ACC112 (cell line): Measurements from ENCODE around the gene RCSD1.

Experiments
- H2AFZ ChIP-seq: fragments of 200-600 bp; sonication (generic); one replicate; pipeline ENCODE4 v1.6.0; 2017; ENCODE audit warnings: antibody characterized with exemption, low read length; ENCODE audit not compliant: unreplicated experiment
- H3K27ac ChIP-seq: fragments of 200-600 bp; sonication (generic); 2 replicates; pipeline ENCODE4 v1.5.1; 2014; ENCODE audit warnings: low read depth, mild to moderate bottlenecking, antibody characterized with exemption, low read length, moderate library complexity
- H3K27me3 ChIP-seq: fragments of 200-600 bp; sonication (generic); 2 replicates; pipeline ENCODE4 v1.6.1; 2014; ENCODE audit warnings: mild to moderate bottlenecking, antibody characterized with exemption, low read length, moderate library complexity, mixed read lengths; ENCODE audit not compliant: insufficient read depth
- H3K36me3 ChIP-seq: fragments of 200-600 bp; sonication (generic); 2 replicates; pipeline ENCODE4 v1.6.1; 2016; ENCODE audit warnings: mild to moderate bottlenecking, antibody characterized with exemption, low read length, moderate library complexity, mixed read lengths; ENCODE audit not compliant: insufficient read depth
- H3K4me1 ChIP-seq: fragments of 200-600 bp; sonication (generic); one replicate; pipeline ENCODE4 v1.6.1; 2016; ENCODE audit warnings: low read length, mixed read lengths; ENCODE audit not compliant: insufficient read depth, unreplicated experiment, control insufficient read depth
- H3K4me3 ChIP-seq: fragments of 200-600 bp; sonication (generic); 2 replicates; pipeline ENCODE4 v1.5.1; 2014; ENCODE audit warnings: mild to moderate bottlenecking, low read depth, low read length
- H3K79me2 ChIP-seq: fragments of 200-600 bp; sonication (generic); one replicate; pipeline ENCODE4 v1.6.0; 2016; ENCODE audit warnings: low read length; ENCODE audit not compliant: control insufficient read depth, unreplicated experiment, insufficient read depth

Gene RCSD1

DNA sequence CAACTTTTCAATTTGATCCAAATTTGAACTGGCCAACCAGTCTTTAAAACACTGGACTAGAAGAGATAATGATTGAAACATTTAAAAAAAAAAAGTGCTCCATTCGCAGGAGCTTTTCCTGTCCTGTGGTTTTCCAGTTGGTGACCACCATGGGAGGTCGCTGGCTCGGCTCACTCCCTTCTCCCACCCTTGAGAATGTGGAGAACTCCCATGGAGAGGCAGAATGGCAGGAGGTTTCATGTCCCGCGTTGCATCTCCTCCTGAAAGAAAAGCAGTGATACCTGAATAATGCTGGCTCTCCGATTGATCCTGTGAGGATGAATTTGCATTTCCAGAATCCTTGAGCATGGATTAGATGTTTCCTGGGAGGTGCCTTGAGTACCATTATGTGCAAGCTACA lies 75.2 kb downstream of the RCSD1 start:
- Histone ChIP-seq H3K4me3 (no peak overlapping the region), H3K27ac (no peak overlapping the region), H3K27me3 (0 out of 2 replicates have a peak, but pooled peaks cover 8% of the 10 kb centered on the region), H2AFZ (no peak overlapping the region), H3K36me3 (no peaks in the 10 kb centered on the region), H3K79me2 (no peaks in the 10 kb centered on the region), H3K4me1 (peaks cover 6% of the 10 kb centered on the region)

- H2AFZ ChIP-seq: no peak overlapping the region
- H3K4me3 ChIP-seq: no peak overlapping the region
- 0 out of 2 replicates have a peak, but pooled peaks cover 8% of the 10 kb centered on the region for H3K27me3 ChIP-seq
- H3K36me3 ChIP-seq: no peaks in the 10 kb centered on the region
- H3K27ac ChIP-seq: no peak overlapping the region
- no peaks in the 10 kb centered on the region for H3K79me2 ChIP-seq
- peaks cover 6% of the 10 kb centered on the region for H3K4me1 ChIP-seq
Observed at GRCh38 chr1:167706363-167706762, 76.3 kb downstream of the RCSD1 start.

DNA sequence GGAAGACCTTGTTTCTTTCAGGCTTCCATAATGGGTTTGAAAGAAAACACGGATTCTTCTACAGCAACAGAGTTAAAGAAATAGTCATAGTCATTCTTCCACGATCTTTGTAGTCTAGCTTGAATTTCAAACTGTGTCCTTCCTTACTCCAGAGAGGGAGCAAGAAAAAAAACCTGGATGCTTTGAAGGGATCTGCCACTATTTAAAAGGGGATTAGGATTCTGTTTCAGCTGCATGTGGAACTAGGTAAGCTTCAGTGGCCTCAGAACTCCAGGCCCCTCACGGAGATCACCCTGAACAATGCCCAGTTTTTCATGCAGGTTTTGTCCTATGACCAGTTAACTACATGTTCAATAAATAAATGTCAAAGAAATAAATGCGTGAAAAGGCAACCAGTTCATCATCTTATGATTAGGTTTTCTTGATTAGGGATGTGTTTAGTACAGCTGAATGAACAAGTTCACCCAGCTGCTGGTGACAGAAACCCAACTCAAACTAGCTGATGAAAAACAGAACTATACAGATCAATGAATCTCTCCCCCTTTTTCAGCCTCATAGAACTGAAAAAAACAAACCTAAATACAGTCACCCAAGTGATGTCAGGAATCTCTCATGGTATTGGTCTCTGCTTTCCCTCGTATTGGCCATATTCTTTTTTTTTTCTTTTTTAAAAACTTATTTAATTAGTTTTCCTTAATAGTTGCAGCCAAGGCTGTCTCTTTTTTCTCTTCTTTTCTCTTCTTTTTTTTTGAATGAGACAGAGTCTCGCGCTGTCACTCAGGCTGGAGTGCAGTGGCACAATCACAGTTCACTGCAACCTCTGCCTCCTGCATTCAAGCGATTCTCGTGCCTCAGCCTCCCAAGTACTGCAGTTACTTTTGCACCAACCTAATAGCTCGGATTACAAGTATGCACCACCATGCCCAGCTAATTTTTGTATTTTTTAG lies 77.2 kb downstream of the RCSD1 start:
- Histone ChIP-seq H3K27me3 (0 out of 2 replicates have a peak, but pooled peaks cover 3% of the 10 kb centered on the region), H2AFZ (no peak overlapping the region), H3K4me1 (peaks cover 6% of the 10 kb centered on the region), H3K79me2 (no peaks in the 10 kb centered on the region), H3K4me3 (no peak overlapping the region), H3K36me3 (no peaks in the 10 kb centered on the region), H3K27ac (no peak overlapping the region)

DNA sequence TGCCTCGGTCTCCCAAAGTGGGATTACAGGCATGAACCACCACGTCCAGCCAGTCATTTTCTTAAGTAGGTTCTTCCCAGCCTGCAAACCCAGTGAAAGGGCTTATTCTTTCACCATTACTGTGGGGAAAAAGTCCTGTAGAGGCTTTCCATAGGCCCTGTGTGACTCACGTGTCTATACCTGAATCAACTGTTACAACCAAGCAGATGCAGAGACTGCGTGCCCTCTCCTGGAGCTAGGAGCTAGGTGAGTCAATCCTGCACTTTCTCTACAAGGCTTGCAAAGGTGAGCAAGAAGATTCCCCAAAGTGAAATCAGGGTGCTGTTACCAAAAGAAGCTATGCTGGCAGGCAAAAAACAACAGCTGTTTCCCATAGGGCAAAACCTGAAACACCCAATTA lies 77.9 kb downstream of the RCSD1 start:
- no peaks in the 10 kb centered on the region for H3K79me2 ChIP-seq
- H3K4me3 ChIP-seq: no peak overlapping the region
- 0 out of 2 replicates have a peak, but pooled peaks cover 3% of the 10 kb centered on the region for H3K27me3 ChIP-seq
- H3K27ac ChIP-seq: no peak overlapping the region
- H3K36me3 ChIP-seq: no peaks in the 10 kb centered on the region
- no peak overlapping the region for H2AFZ ChIP-seq
- peaks cover 6% of the 10 kb centered on the region for H3K4me1 ChIP-seq

GRCh38 chr1:167708940-167709389 lies 78.9 kb downstream of the RCSD1 start:
- peaks cover 6% of the 10 kb centered on the region for H3K4me1 ChIP-seq
- H3K4me3 ChIP-seq: no peak overlapping the region

DNA sequence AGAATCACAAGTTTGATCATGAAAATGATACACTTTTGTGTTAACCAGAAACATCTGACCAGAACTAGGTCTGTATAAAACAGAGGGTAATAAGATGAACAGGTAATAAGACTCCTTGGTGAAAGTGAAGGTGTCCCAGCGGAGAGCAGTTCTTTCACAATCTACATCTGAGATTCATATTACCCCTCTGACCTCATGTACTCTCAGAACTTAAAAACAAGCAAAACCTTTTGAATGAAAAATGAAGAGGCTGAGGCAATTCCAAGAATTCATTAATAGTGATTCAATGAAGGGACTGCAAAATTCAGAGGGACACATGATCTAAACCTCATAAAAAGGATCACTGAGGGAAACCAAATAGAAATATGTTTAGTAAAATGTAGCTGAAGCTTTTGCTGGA lies 80.8 kb downstream of the RCSD1 start:
- Histone ChIP-seq H3K4me1 (peaks cover 6% of the 10 kb centered on the region), H2AFZ (no peak overlapping the region), H3K27ac (no peak overlapping the region), H3K4me3 (no peak overlapping the region), H3K27me3 (no peaks in the 10 kb centered on the region), H3K79me2 (no peaks in the 10 kb centered on the region), H3K36me3 (no peaks in the 10 kb centered on the region)

More at GRCh38 chr1:167708940-167709389, 78.9 kb downstream of the RCSD1 start:
- Histone ChIP-seq H2AFZ (no peak overlapping the region), H3K27ac (no peak overlapping the region), H3K79me2 (no peaks in the 10 kb centered on the region), H3K36me3 (no peaks in the 10 kb centered on the region), H3K27me3 (0 out of 2 replicates have a peak, but pooled peaks cover under 1% of the 10 kb centered on the region)

- H2AFZ ChIP-seq: no peak overlapping the region
- H3K4me1 ChIP-seq: peaks cover 6% of the 10 kb centered on the region
- H3K36me3 ChIP-seq: no peaks in the 10 kb centered on the region
- no peak overlapping the region for H3K4me3 ChIP-seq
- H3K27me3 ChIP-seq: no peaks in the 10 kb centered on the region
- no peaks in the 10 kb centered on the region for H3K79me2 ChIP-seq
- H3K27ac ChIP-seq: no peak overlapping the region
Observed at GRCh38 chr1:167711797-167712196, 81.8 kb downstream of the RCSD1 start.

DNA sequence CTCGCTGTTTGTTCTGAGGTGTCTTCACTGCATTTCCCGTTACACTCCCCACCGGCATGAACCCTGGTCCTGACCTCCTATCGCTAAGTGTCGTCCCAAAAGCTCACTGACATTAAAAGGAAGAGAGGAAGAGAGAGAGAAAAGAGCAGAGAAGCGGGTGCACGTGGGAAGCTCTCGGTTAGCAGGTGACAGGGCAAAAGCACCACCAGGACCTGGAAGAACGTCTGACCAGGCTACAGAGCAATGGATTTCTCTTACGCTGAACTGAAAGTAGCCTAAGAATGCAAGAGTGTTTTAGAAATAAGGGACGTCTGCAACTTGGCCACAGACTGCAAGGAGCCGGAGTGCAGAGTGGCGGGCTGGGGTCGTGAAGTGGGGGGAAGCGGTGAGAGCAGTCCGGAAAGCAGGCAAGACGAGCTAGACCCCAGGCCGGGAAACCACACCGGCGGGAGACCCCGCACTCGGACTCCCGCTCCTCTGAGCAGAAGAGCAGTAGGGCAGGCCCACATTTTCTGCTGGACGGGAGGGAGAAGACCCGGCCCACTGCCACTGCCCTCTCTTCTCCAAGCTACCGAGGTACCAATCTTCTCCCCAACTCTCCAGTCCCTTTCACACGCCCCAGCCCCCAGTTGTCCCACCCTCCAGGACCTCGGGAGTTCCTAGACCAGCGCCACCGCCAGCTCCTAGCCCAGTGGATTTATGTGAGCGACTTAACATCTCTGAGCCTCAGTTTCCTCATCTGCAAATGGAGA lies 83.5 kb downstream of the RCSD1 start:
- peak overlapping the region; percentile 95 for H2AFZ ChIP-seq
- H3K27me3 ChIP-seq: no peaks in the 10 kb centered on the region
- H3K4me3 ChIP-seq: peak overlapping the region; percentile 86
- peaks cover 6% of the 10 kb centered on the region for H3K4me1 ChIP-seq
- no peaks in the 10 kb centered on the region for H3K79me2 ChIP-seq
- no peaks in the 10 kb centered on the region for H3K36me3 ChIP-seq
- no peak overlapping the region; the same call in 1 of the 2 replicates for H3K27ac ChIP-seq

DNA sequence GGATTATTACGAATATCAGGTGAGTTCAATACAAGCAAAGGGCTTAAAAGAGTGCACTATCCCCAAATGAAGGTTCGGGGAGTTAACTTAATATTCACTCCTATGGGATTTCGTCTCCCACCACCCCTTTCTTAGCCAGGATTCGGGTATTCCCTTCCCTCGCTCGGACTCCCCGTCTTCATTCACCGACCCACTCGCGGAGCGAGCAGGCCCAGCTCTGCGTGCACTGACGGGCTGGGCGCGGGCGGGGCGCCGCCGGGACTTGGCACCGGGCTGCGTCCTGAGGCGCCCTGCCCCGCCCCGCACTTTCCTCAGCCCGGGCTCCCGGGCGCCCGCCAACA lies 84.0 kb downstream of the RCSD1 start:
- peaks cover 3% of the 10 kb centered on the region for H3K4me1 ChIP-seq
- peak overlapping the region; percentile 86 for H3K4me3 ChIP-seq
- H3K79me2 ChIP-seq: no peaks in the 10 kb centered on the region
- H3K27me3 ChIP-seq: no peaks in the 10 kb centered on the region
- peak overlapping the region; percentile 95 for H2AFZ ChIP-seq
- H3K36me3 ChIP-seq: no peaks in the 10 kb centered on the region
- peak overlapping the region; percentile 82 for H3K27ac ChIP-seq

DNA sequence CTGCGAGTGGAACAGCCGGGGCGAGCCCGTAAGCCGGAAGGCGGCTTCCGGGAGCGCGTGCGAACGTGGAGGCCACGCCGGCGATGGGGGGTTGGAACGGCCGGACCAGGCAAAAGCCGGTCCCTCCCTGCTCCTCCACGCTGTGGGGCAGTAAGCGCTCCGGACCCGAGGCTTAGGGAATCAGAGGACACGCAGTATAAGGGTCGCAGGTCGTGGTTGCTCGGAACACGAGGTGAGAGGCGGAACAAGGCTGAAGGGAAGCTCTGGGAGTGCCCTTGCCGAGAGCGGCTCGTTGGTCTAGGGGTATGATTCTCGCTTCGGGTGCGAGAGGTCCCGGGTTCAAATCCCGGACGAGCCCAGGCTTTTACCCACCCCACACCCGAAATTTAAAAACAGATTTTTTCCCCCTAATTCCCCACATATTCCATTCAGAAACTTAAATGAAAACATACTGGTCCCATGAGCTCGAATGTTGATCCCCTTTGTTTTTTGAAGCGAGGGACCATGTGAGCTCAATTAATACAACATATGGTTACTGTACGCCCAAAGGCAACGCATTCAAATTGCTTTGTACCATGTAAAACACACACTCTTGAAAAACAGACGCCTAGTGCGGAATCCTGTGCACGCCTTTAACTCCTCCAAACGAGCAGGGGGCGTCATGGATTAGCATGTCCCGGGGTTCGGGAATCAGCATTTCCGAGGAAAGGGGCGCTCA lies 84.6 kb downstream of the RCSD1 start:
- H3K27me3 ChIP-seq: no peaks in the 10 kb centered on the region
- H3K4me3 ChIP-seq: peak overlapping the region; percentile 86
- no peaks in the 10 kb centered on the region for H3K79me2 ChIP-seq
- no peaks in the 10 kb centered on the region for H3K36me3 ChIP-seq
- peak overlapping the region; percentile 82 for H3K27ac ChIP-seq
- H3K4me1 ChIP-seq: no peaks in the 10 kb centered on the region
- H2AFZ ChIP-seq: peak overlapping the region; percentile 95
